ENCODE measurements around the gene PLA2G4A.
"Not testable (repeated sequence)": the region's sequence is repeated elsewhere in the genome, so short reads cannot be mapped to it uniquely, and the experiment has no call there.

Gene PLA2G4A

GRCh38 chr1:186875896-186876835 is 47.4 kb downstream of the PLA2G4A start:
- DNase-seq (ENCODE audit: low read depth in 2 of 2): no peak

DNA sequence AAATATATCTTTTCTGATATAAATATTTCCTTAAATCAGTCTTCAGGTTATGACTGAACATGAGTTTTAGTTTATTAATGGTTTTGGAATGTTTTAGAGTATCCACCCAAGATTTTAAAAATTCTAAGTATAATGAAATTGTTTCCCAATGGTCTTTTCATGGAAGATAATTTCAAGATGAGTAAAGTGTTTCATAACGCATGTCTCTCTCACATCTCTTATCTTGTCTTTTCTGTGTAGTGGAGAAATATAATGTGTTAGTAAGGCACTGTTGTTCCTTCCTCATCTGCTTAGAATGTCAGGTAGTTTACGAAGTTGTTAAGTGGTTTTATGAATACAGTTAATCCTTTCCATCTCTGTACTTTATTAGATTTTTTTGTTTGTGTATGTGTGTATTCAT is 49.6 kb downstream of the PLA2G4A start:
- DNase-seq (ENCODE audit: low read depth in 2 of 2): no peak

- no peak for DNase-seq (ENCODE audit: low read depth in 2 of 2)
Measured at GRCh38 chr1:186880982-186881381, 52.2 kb downstream of the PLA2G4A start.

- no peak for DNase-seq (ENCODE audit: low read depth in 2 of 2)
Measured at GRCh38 chr1:186882372-186883134, 53.8 kb downstream of the PLA2G4A start.

DNA sequence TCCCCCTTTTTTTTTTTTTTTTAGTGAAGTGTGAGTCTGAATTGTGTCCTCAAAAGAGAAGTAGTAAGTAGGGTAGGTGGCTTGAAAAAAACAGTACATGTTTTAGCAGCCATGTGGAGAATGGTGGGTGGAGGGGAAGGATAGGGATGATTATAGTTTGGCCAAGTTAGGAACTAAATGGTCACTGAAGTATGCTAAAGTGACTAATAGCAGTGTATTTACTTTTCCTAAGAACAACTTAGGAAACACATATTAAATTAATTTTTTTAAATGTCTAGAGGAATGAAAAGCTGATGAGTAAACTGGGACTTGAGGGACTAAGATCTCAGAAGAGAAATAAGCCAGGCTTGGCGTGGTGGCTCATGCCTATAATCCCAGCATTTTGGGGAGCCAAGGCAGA is 55.5 kb downstream of the PLA2G4A start:
- DNase-seq (ENCODE audit: low read depth in 2 of 2): no peak

GRCh38 chr1:186887203-186887602 is 58.5 kb downstream of the PLA2G4A start:
- no peak for DNase-seq (ENCODE audit: low read depth in 2 of 2)

- no peak for DNase-seq (ENCODE audit: low read depth in 2 of 2)
Measured at GRCh38 chr1:186888367-186888766, 59.6 kb downstream of the PLA2G4A start.

- no peak for DNase-seq (ENCODE audit: low read depth in 2 of 2)
Measured at GRCh38 chr1:186892936-186893335, 64.2 kb downstream of the PLA2G4A start.

GRCh38 chr1:186894415-186894814 is 65.7 kb downstream of the PLA2G4A start:
- no peak for DNase-seq (ENCODE audit: low read depth in 2 of 2)

GRCh38 chr1:186896211-186896610 is 67.5 kb downstream of the PLA2G4A start:
- DNase-seq (ENCODE audit: low read depth in 2 of 2): no peak

DNA sequence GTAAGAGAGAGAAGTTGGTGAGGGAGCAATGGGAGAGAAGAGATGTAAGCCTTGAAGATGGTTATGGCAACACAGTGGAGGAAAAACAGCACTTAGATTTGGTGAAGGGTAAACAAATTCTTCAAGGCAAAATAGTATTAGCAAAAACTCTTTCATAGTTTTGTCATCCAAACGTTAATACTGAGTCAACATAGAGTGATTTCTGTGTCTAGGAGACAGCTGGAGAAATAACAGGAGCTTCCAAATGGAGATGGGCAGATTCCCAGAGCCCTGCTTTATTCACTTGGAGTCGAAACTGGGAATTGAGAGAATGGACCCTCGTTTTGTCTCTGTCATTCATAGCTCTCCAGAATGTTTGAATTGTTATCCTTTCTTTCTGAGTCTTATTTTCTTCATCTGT is 68.3 kb downstream of the PLA2G4A start:
- no peak for DNase-seq (ENCODE audit: low read depth in 2 of 2)

DNA sequence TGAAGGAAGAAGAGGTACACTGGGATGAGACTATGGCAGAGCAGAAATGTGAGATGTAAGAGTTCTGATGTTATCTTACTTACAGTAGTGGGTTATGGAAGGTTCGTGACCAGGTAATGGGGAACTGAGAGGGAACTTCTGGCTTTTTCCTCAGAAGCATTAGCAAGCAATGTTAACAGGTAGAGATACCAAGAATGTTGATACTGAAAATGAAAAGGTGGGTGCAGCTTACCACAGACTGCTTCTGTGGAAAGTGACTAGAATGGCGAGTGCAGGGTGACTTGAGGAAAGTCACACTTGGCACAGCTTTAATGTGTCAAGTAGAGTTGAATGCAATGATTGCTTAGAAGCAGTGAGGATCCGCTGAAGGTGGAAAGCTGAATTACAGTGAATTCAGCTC is 70.8 kb downstream of the PLA2G4A start:
- no peak for DNase-seq (ENCODE audit: low read depth in 2 of 2)

GRCh38 chr1:186899977-186900376 is 71.2 kb downstream of the PLA2G4A start:
- no peak for DNase-seq (ENCODE audit: low read depth in 2 of 2)

- DNase-seq (ENCODE audit: low read depth in 2 of 2): no peak
Measured at GRCh38 chr1:186900539-186901237, 71.9 kb downstream of the PLA2G4A start.

DNA sequence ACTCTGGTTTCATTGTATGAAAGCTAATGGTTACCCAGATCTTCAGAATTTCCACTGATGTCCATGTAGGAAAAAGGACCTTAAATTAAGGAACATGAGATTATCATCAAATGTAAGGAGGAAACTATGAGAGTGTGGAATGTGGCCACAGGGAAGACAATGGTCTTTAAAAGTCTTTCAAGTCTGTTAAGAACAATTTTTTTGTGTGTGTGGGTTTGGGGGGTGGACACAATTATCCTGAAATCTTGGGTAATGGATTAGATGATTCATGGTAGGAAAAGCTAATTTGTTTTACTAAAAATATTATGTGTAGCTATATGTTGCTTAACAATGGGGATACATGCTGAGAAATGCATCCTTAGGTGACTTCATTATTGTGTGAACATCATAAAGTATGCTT is 72.9 kb downstream of the PLA2G4A start:
- DNase-seq (ENCODE audit: low read depth in 2 of 2): no peak

- DNase-seq (ENCODE audit: low read depth in 2 of 2): no peak
Measured at GRCh38 chr1:186903374-186904136, 74.8 kb downstream of the PLA2G4A start.

GRCh38 chr1:186904361-186904760 is 75.6 kb downstream of the PLA2G4A start:
- no peak for DNase-seq (ENCODE audit: low read depth in 2 of 2)

DNA sequence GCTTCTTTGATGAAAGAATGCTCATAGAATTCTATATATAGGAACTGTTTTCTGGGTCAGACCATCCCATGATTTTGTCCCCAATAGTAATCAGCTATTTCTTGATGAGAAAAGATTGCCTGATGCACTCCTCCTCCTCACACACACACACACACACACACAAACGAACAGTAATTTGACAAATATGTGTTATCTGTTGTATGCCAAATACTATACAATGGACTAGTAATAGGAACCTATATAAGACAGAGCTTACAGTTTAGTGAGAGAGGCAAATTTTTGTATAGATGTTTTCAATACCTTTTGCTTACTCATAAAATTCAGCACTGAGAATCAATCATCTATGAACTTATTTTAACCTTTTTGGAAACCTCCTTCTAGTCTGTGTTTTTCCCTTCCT is 76.8 kb downstream of the PLA2G4A start:
- no peak for DNase-seq (ENCODE audit: low read depth in 2 of 2)

DNA sequence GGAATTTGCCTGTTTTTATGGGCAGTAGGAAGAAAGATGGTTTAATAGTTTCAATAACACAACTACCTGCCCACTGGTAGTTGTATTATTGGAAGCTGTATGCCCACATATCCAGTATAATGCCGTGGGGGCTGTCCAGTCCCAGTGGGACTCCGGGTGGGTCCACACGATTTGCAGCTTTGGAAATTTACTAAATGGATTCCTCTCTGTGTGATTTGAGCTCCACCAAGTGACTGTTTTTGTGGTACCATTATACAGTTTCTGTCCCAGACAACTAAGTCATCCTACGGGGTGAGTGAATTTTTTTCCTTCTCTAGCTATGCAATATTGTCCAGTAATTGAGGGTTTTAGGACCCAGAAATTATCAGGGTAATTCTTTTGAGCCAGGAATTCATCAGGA is 86.8 kb downstream of the PLA2G4A start:
- DNase-seq (ENCODE audit: low read depth in 2 of 2): no peak

DNA sequence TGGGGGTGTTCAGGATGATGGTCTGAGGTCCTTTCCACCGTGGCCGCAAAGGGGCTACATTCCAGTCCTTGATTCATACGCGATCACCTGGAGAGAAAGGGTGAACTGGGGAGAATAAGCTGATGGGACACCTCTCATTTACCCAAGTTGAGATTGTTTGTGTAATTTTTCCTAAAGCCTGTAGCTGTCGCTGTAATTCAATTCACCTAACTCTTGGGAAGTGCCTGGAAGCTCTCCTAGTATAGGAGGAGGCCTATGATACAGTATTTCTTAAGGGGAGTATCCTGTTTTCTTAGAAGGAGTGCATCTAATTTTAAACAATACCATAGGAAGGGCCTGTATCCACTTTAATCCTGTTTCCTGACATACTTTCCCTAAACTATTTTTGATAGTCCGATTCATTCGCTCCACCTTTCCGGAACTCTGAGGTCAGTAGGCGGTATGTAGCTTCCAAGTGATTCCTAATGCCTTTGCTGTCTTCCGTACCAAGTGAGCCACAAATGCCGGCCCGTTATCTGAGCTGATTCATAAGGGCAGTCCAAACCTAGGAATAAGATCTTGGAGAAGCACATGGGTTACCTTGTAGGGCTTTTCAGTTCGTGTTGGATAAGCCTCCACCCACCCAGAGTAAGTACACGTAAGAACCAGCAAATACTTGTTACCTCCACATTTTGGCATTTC is 88.5 kb downstream of the PLA2G4A start:
- DNase-seq (ENCODE audit: low read depth in 2 of 2): not testable (repeated sequence)

GRCh38 chr1:186921386-186921785 is 92.6 kb downstream of the PLA2G4A start:
- DNase-seq (ENCODE audit: low read depth in 2 of 2): not testable (repeated sequence)
